Large intestine (tissue), 12 donors: ENCODE data around the gene PADI2. TPM values are rescaled to one million over a fixed set of nuclear protein-coding genes. Genes with fewer than 3 reads are reported as not detected.

ENCODE experiments used
- DNase-seq, 2 donors: peaks; one replicate each; pipeline versions ENCODE4 v3.0.0 to v3.0.0-alpha.2; 2013
- H3K27ac ChIP-seq: one replicate; pipeline ENCODE4 v1.5.1; 2013; ENCODE audit warnings: low read length
- H3K27me3 ChIP-seq: 2 replicates; pipeline ENCODE4 v1.6.1; 2013; ENCODE audit warnings: low read length; ENCODE audit not compliant: control insufficient read depth, insufficient read depth
- H3K36me3 ChIP-seq: 2 replicates; pipeline ENCODE4 v1.6.1; 2013; ENCODE audit warnings: low read length; ENCODE audit not compliant: control insufficient read depth, insufficient read depth
- H3K4me1 ChIP-seq: one replicate; pipeline ENCODE4 v1.6.1; 2013; ENCODE audit warnings: low read length; ENCODE audit not compliant: control insufficient read depth, insufficient read depth
- H3K4me3 ChIP-seq: one replicate; pipeline ENCODE4 v1.5.1; 2013; ENCODE audit warnings: low read length
- H3K9me3 ChIP-seq: one replicate; pipeline ENCODE4 v1.6.1; 2013; ENCODE audit warnings: mild to moderate bottlenecking, low read depth, low read length, moderate library complexity; ENCODE audit not compliant: control insufficient read depth
- WGBS: methylation state at CpG from one replicate; pipeline ENCODE4 v1.1.5; 2013; ENCODE audit warnings: low lambda C conversion rate; ENCODE audit not compliant: insufficient coverage; 5-methylcytosine and 5-hydroxymethylcytosine counted together
- long read RNA-seq, 11 donors: transcript quantifications; one replicate each; lab custom pipeline, GENCODE V29; 2026
- polyA plus RNA-seq: library from polyadenylated mRNA; unstranded; fragments of 120-200 nt; gene quantifications from one replicate; pipeline ENCODE4 v1.2.1, GENCODE V29; 2013

PADI2 gene
- polyA plus RNA-seq = 19.3 TPM
- long read RNA-seq, donor 1, full-length matches to known transcripts = 6 of 6 reads
- long read RNA-seq, donor 1, partial matches to known transcripts = 0 of 6 reads
- long read RNA-seq, donor 1, other reads (novel, unspliced or antisense) = 0 of 6 reads
- long read RNA-seq, donor 2, full-length matches to known transcripts = 8 of 8 reads
- long read RNA-seq, donor 2, partial matches to known transcripts = 0 of 8 reads
- long read RNA-seq, donor 2, other reads (novel, unspliced or antisense) = 0 of 8 reads
- long read RNA-seq, donor 3 = 0 reads
- long read RNA-seq, donor 4, full-length matches to known transcripts = 2 of 2 reads
- long read RNA-seq, donor 4, partial matches to known transcripts = 0 of 2 reads
- long read RNA-seq, donor 4, other reads (novel, unspliced or antisense) = 0 of 2 reads
- long read RNA-seq, donor 5, full-length matches to known transcripts = 6 of 6 reads
- long read RNA-seq, donor 5, partial matches to known transcripts = 0 of 6 reads
- long read RNA-seq, donor 5, other reads (novel, unspliced or antisense) = 0 of 6 reads
- long read RNA-seq, donor 6, full-length matches to known transcripts = 2 of 2 reads
- long read RNA-seq, donor 6, partial matches to known transcripts = 0 of 2 reads
- long read RNA-seq, donor 6, other reads (novel, unspliced or antisense) = 0 of 2 reads
- long read RNA-seq, donor 7, full-length matches to known transcripts = 7 of 7 reads
- long read RNA-seq, donor 7, partial matches to known transcripts = 0 of 7 reads
- long read RNA-seq, donor 7, other reads (novel, unspliced or antisense) = 0 of 7 reads
- long read RNA-seq, donor 8, full-length matches to known transcripts = 4 of 33 reads
- long read RNA-seq, donor 8, partial matches to known transcripts = 29 of 33 reads
- long read RNA-seq, donor 8, other reads (novel, unspliced or antisense) = 0 of 33 reads
- long read RNA-seq, donor 9, full-length matches to known transcripts = 4 of 4 reads
- long read RNA-seq, donor 9, partial matches to known transcripts = 0 of 4 reads
- long read RNA-seq, donor 9, other reads (novel, unspliced or antisense) = 0 of 4 reads
- long read RNA-seq, donor 10, full-length matches to known transcripts = 4 of 4 reads
- long read RNA-seq, donor 10, partial matches to known transcripts = 0 of 4 reads
- long read RNA-seq, donor 10, other reads (novel, unspliced or antisense) = 0 of 4 reads
- long read RNA-seq, donor 11, full-length matches to known transcripts = 5 of 5 reads
- long read RNA-seq, donor 11, partial matches to known transcripts = 0 of 5 reads
- long read RNA-seq, donor 11, other reads (novel, unspliced or antisense) = 0 of 5 reads

GRCh38 chr1:17119076-17119772, at the start of gene PADI2:
PADI2 (minus strand) TSS chr1:17119451; CDS start chr1:17119371, 80 bp downstream.
- Histone ChIP-seq H3K4me3 (peak within 1 kb of the TSS; percentile 72), H3K4me1 (peaks cover 35% of the 10 kb centered on the region), H3K36me3 (no peaks in the 10 kb centered on the region), H3K9me3 (no peaks in the 10 kb centered on the region), H3K27me3 (peaks cover 15% of the 10 kb centered on the region), H3K27ac (no peak within 1 kb of the TSS)
- WGBS = no CpG with 5 or more reads among the region's 58 CpGs
- peak; percentile 81 to 89 for DNase-seq

- no peaks in the 10 kb centered on the region for H3K9me3 ChIP-seq
- DNase-seq = no peak
- H3K27ac ChIP-seq = no peak overlapping the region
- no peaks in the 10 kb centered on the region for H3K36me3 ChIP-seq
- H3K4me3 ChIP-seq = no peak overlapping the region
- WGBS = no CpG with 5 or more reads among the region's 13 CpGs
- H3K4me1 ChIP-seq = no peaks in the 10 kb centered on the region
- H3K27me3 ChIP-seq = peaks cover 8% of the 10 kb centered on the region
Measured at GRCh38 chr1:17168091-17168876, 49.0 kb upstream of the PADI2 start.

DNA sequence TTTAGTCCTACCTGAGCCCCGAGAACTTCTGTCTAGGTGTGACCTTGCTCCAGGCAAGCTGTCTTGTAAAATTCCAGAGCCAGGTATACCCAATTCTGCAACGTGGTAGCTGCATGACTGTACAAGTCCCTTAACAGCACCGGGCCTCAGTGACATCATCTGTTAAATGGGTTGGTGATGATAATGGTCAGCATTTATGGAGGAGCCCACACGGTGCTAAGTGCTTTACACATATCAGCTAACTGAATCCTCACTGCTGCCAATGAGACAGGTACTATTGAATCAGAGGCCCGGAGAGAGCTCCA, 48.5 kb upstream of the PADI2 start:
- Histone ChIP-seq H3K27me3 (peaks cover 8% of the 10 kb centered on the region), H3K36me3 (no peaks in the 10 kb centered on the region), H3K4me1 (no peaks in the 10 kb centered on the region), H3K9me3 (no peaks in the 10 kb centered on the region), H3K27ac (no peak overlapping the region), H3K4me3 (no peak overlapping the region)
- no CpG with 5 or more reads among the region's 5 CpGs for WGBS
- DNase-seq = no peak

GRCh38 chr1:17167041-17167785, 48.0 kb upstream of the PADI2 start:
- Histone ChIP-seq H3K27me3 (peaks cover 8% of the 10 kb centered on the region), H3K4me1 (no peaks in the 10 kb centered on the region), H3K4me3 (no peak overlapping the region), H3K27ac (no peak overlapping the region), H3K36me3 (no peaks in the 10 kb centered on the region), H3K9me3 (no peaks in the 10 kb centered on the region)
- DNase-seq = no peak
- WGBS = no CpG with 5 or more reads among the region's 4 CpGs

GRCh38 chr1:17165823-17166222, 46.6 kb upstream of the PADI2 start:
- no CpG with 5 or more reads among the region's 1 CpG for WGBS
- no peak overlapping the region for H3K4me3 ChIP-seq
- no peaks in the 10 kb centered on the region for H3K9me3 ChIP-seq
- no peak overlapping the region for H3K27ac ChIP-seq
- peaks cover 8% of the 10 kb centered on the region for H3K27me3 ChIP-seq
- no peaks in the 10 kb centered on the region for H3K4me1 ChIP-seq
- H3K36me3 ChIP-seq = no peaks in the 10 kb centered on the region
- no peak for DNase-seq

DNA sequence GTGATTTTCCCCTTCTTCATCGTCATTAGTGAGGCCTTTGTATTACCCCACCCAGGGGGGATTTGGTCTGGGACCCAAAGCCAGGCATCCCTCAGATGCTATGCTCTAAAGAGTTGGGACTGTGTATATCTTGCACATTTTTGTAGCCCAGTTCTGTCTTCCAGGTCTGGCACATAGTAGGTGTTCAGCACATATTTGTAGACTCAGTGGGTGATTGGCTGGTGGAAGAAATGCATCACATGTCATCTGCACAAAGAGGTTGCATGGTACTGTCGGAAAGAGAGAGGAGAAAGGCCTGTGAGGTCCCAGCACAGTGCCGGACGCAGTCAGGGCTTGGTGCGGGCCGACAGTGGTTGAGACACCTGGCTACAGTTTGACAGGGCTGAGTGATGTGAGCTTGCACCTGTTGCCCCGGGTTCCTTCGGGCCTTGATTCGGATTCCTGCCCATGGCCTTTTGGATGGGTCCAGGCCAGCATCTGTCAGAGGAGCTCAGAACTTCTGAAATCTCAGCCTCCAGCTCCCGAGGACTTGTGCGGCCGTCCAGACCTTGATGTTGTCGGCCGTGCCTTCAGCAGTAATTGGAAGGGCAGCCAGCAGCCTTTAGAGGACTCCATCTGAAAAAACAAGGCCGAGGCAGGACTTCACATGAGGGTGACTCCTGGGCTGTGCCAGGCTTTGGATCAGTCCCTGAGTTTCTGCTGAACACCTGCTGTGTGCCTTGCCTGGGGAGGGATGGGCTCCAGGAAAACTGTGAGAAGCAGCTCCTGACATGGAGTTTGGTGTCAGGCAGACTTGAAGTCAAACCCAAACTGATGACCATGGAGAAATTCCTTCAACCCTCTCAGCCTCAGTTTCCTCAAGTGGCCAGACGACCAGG, 44.8 kb upstream of the PADI2 start:
- H3K9me3 ChIP-seq = no peaks in the 10 kb centered on the region
- no peak overlapping the region for H3K27ac ChIP-seq
- WGBS = no CpG with 5 or more reads among the region's 16 CpGs

GRCh38 chr1:17163371-17163770, 44.1 kb upstream of the PADI2 start:
- Histone ChIP-seq H3K4me3 (no peak overlapping the region), H3K9me3 (no peaks in the 10 kb centered on the region), H3K27me3 (peaks cover 8% of the 10 kb centered on the region), H3K36me3 (no peaks in the 10 kb centered on the region), H3K27ac (no peak overlapping the region), H3K4me1 (no peaks in the 10 kb centered on the region)
- no CpG with 5 or more reads among the region's 7 CpGs for WGBS
- DNase-seq = no peak

More for the DNA sequence above, 44.8 kb upstream of the PADI2 start:
- Histone ChIP-seq H3K27me3 (peaks cover 8% of the 10 kb centered on the region), H3K36me3 (no peaks in the 10 kb centered on the region), H3K4me1 (no peaks in the 10 kb centered on the region), H3K4me3 (no peak overlapping the region)
- DNase-seq = no peak

DNA sequence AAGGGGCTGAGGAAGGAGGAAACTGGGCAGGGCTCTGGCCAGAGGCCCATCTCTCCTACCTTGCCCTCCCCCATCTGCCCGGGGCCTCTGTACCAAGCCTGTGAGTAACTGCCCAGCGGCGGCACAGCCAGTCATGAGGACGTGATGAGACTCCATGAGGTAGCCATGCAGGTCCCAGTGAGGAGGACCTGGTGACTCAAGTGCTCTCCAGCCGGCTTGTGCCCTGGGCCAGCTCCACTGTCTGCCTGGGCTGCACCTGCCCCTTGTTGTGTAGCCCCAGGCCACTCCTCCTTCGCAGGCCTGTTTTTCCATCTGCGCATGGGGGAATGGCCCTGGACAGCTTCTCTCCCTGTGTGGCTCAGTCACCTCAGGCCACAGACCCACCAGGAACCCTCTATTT, 43.7 kb upstream of the PADI2 start:
- Histone ChIP-seq H3K36me3 (no peaks in the 10 kb centered on the region), H3K27me3 (peaks cover 8% of the 10 kb centered on the region), H3K9me3 (no peaks in the 10 kb centered on the region), H3K27ac (no peak overlapping the region), H3K4me3 (no peak overlapping the region), H3K4me1 (no peaks in the 10 kb centered on the region)
- DNase-seq = no peak
- no CpG with 5 or more reads among the region's 7 CpGs for WGBS
